Measurements from ENCODE around the gene RMDN2.

RMDN2 gene

GRCh38 chr2:37915773-37916172 is 9.3 kb upstream of the RMDN2 start:
- H3K4me1 ChIP-seq: peaks cover 0 to 16% (median 3%) of the 10 kb centered on the region in 4 donors
- intact Hi-C loops (cut with DNase I; ENCODE audit: low total_unique reads): no loop called here

GRCh38 chr2:37916512-37917082 is 8.5 kb upstream of the RMDN2 start:
- DNase-seq: peak; percentile 75

More at GRCh38 chr2:37915773-37916172, 9.3 kb upstream of the RMDN2 start:
- Histone ChIP-seq H3K27ac (no peak overlapping the region), H3K36me3 (no peaks in the 10 kb centered on the region), H3K4me3 (no peak overlapping the region), H3K9me3 (no peaks in the 10 kb centered on the region), H3K27me3 (no peaks in the 10 kb centered on the region)
- TF ChIP-seq, protein P1, sequence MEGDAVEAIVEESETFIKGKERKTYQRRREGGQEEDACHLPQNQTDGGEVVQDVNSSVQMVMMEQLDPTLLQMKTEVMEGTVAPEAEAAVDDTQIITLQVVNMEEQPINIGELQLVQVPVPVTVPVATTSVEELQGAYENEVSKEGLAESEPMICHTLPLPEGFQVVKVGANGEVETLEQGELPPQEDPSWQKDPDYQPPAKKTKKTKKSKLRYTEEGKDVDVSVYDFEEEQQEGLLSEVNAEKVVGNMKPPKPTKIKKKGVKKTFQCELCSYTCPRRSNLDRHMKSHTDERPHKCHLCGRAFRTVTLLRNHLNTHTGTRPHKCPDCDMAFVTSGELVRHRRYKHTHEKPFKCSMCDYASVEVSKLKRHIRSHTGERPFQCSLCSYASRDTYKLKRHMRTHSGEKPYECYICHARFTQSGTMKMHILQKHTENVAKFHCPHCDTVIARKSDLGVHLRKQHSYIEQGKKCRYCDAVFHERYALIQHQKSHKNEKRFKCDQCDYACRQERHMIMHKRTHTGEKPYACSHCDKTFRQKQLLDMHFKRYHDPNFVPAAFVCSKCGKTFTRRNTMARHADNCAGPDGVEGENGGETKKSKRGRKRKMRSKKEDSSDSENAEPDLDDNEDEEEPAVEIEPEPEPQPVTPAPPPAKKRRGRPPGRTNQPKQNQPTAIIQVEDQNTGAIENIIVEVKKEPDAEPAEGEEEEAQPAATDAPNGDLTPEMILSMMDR (IDR thresholded peaks at IDR 0.05): no peak
- DNase-seq: no peak

GRCh38 chr2:37917281-37918228 is 7.5 kb upstream of the RMDN2 start:
- H3K27ac ChIP-seq: no peak overlapping the region
- intact Hi-C loops (cut with DNase I; ENCODE audit: low total_unique reads): no loop called here
- TF ChIP-seq, protein P1 (IDR thresholded peaks at IDR 0.05): no peak
- no peak overlapping the region for H3K4me3 ChIP-seq
- H3K4me1 ChIP-seq: peaks cover 0 to 12% (median 3%) of the 10 kb centered on the region in 4 donors
- no peak for DNase-seq
- H3K27me3 ChIP-seq: no peaks in the 10 kb centered on the region
- H3K9me3 ChIP-seq: no peaks in the 10 kb centered on the region
- H3K36me3 ChIP-seq: no peaks in the 10 kb centered on the region

More at GRCh38 chr2:37916512-37917082, 8.5 kb upstream of the RMDN2 start:
- Histone ChIP-seq H3K36me3 (no peaks in the 10 kb centered on the region), H3K4me1 (peaks cover 0 to 16% (median 3%) of the 10 kb centered on the region in 4 donors), H3K4me3 (no peak overlapping the region), H3K27ac (no peak overlapping the region), H3K27me3 (no peaks in the 10 kb centered on the region), H3K9me3 (no peaks in the 10 kb centered on the region)
- intact Hi-C loops (cut with DNase I; ENCODE audit: low total_unique reads): no loop called here
- TF ChIP-seq, protein P1 (IDR thresholded peaks at IDR 0.05): no peak

- no peak for DNase-seq
- Histone ChIP-seq H3K4me3 (no peak overlapping the region), H3K27me3 (no peaks in the 10 kb centered on the region), H3K9me3 (no peaks in the 10 kb centered on the region), H3K27ac (no peak overlapping the region), H3K4me1 (peaks cover 0 to 12% (median 3%) of the 10 kb centered on the region in 4 donors), H3K36me3 (no peaks in the 10 kb centered on the region)
- TF ChIP-seq, protein P1 (IDR thresholded peaks at IDR 0.05): no peak
- intact Hi-C loops (cut with DNase I; ENCODE audit: low total_unique reads): no loop called here
Observed at GRCh38 chr2:37918742-37919186, 6.3 kb upstream of the RMDN2 start.

DNA sequence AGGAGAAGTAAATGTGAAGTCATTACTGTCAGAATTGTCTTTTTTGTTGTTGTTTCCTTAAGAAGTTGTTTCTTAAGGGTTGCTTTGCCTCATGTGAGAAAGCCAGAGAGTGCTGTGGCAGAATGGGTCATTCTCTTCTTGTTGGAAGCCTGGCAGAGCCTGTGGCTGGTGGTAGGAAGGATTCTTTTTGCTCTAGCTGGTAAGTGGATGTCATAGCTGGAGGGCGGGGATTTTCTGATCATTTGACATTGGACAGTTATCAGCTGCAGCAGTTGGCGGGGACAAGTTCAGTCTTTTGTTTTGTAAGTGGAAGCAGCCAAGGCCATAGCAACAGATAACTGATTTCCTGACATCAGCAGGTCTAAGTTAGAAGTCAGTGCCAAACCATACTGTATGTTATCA is 5.5 kb upstream of the RMDN2 start:
- intact Hi-C loops (cut with DNase I; ENCODE audit: low total_unique reads): loop anchor here (5.0 kb wide), 1 partner anchor 137 kb away; no protein-coding TSS in a partner anchor
- Histone ChIP-seq H3K27ac (no peak overlapping the region), H3K27me3 (no peaks in the 10 kb centered on the region), H3K4me1 (peaks cover 0 to 16% (median 3%) of the 10 kb centered on the region in 4 donors), H3K9me3 (no peaks in the 10 kb centered on the region), H3K4me3 (no peak overlapping the region), H3K36me3 (no peaks in the 10 kb centered on the region)
- DNase-seq: no peak
- TF ChIP-seq, protein P1 (IDR thresholded peaks at IDR 0.05): no peak
